Panc1 (cell line): Measurements from ENCODE around the gene GRIN2C.

Source experiments
- CTCF ChIP-seq: fragments of 450-650 bp; IDR thresholded peaks from 2 replicates; pipeline ENCODE4 v1.5.1; 2017; ENCODE audit warnings: mild to moderate bottlenecking
- SIN3A ChIP-seq: IDR thresholded peaks from 2 replicates; pipeline ENCODE4 v1.6.1; 2012; ENCODE audit warnings: low read depth, mild to moderate bottlenecking, low read length, moderate library complexity, borderline replicate concordance; ENCODE audit not compliant: insufficient read depth

GRCh38 chr17:74881073-74881472, 21.4 kb upstream of the GRIN2C start:
- TF ChIP-seq CTCF, result no peak
- no peak for TF ChIP-seq SIN3A
